ENCODE measurements around the gene RNF41.

The RNF41 gene

GRCh38 chr12:56234746-56235436 is 13.2 kb upstream of the RNF41 start:
- no peak for DNase-seq (ENCODE audit: low read depth)
- no peak overlapping the region for H3K4me3 ChIP-seq (ENCODE audit: control insufficient read depth, low read depth, low read length)
- TF ChIP-seq CTCF (IDR thresholded peaks at IDR 0.05; ENCODE audit: control insufficient read depth, insufficient read depth, low read depth, low read length, missing control alignments) = no peak

GRCh38 chr12:56231184-56231582 is 9.5 kb upstream of the RNF41 start:
- DNase-seq (ENCODE audit: low read depth) = no peak
- no peak overlapping the region for H3K4me3 ChIP-seq (ENCODE audit: control insufficient read depth, low read depth, low read length)
- TF ChIP-seq CTCF (IDR thresholded peaks at IDR 0.05; ENCODE audit: control insufficient read depth, insufficient read depth, low read depth, low read length, missing control alignments) = no peak

GRCh38 chr12:56230432-56231183 is 8.9 kb upstream of the RNF41 start:
- TF ChIP-seq CTCF (IDR thresholded peaks at IDR 0.05; ENCODE audit: control insufficient read depth, insufficient read depth, low read depth, low read length, missing control alignments) = no peak
- DNase-seq (ENCODE audit: low read depth) = no peak
- H3K4me3 ChIP-seq (ENCODE audit: control insufficient read depth, low read depth, low read length) = no peak overlapping the region

- no peak for TF ChIP-seq CTCF (IDR thresholded peaks at IDR 0.05; ENCODE audit: control insufficient read depth, insufficient read depth, low read depth, low read length, missing control alignments)
- no peak for DNase-seq (ENCODE audit: low read depth)
- no peak within 1 kb of the TSS for H3K4me3 ChIP-seq (ENCODE audit: control insufficient read depth, low read depth, low read length)
Measured at GRCh38 chr12:56229916-56230431, 8.3 kb upstream of the RNF41 start, which contains the start of gene SLC39A5. SLC39A5 (plus strand) TSS chr12:56230051; CDS start chr12:56231275, 1,224 bp downstream.

- no peak for DNase-seq (ENCODE audit: low read depth)
- TF ChIP-seq CTCF (IDR thresholded peaks at IDR 0.05; ENCODE audit: control insufficient read depth, insufficient read depth, low read depth, low read length, missing control alignments) = no peak
- H3K4me3 ChIP-seq (ENCODE audit: control insufficient read depth, low read depth, low read length) = no peak overlapping the region
Measured at GRCh38 chr12:56229082-56229481, 7.4 kb upstream of the RNF41 start.

GRCh38 chr12:56224954-56225353 is 3.2 kb upstream of the RNF41 start:
- no peak for TF ChIP-seq CTCF (IDR thresholded peaks at IDR 0.05; ENCODE audit: control insufficient read depth, insufficient read depth, low read depth, low read length, missing control alignments)
- H3K4me3 ChIP-seq (ENCODE audit: control insufficient read depth, low read depth, low read length) = peak overlapping the region; percentile 86
- DNase-seq (ENCODE audit: low read depth) = no peak
